Measurements from ENCODE around the gene ACSM5. TPM values are rescaled to one million over a fixed set of nuclear protein-coding genes. Genes with fewer than 3 reads are reported as not detected.

ACSM5 gene
- total RNA-seq, 1 donor from 2014 or later = not detected

DNA sequence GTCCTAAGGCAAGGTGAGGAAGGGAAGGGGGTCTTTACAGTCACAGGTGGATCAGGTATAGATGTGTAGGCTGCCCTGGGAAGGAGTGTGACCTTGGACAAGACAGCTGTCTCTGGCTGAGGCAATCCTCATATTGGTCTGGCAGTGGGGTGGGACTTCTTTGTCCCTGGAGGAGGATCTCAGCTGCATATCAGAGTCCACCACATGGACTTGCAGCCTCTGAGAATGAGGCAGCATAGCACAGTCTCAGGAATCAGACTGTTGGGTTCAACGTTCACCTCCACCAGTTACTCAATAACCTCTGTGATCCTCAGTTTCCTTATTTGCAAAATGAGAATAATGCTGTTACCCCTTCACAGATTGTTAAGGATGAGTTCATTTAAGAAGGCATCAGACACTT is 75.4 kb downstream of the ACSM5 start:
- H3K36me3 Mint-ChIP-seq (ENCODE audit: low read depth) = no peaks in the 10 kb centered on the region
- H3K9me3 Mint-ChIP-seq = no peaks in the 10 kb centered on the region
- ChIA-PET POLR2A (no interaction called here), CTCF (no interaction called here)
- no peaks in the 10 kb centered on the region for H3K4me1 Mint-ChIP-seq
- no peak overlapping the region for H3K4me3 Mint-ChIP-seq
- ATAC-seq (ENCODE audit: low read depth) (no peak), DNase-seq (no peak)
- H3K27me3 Mint-ChIP-seq = peaks cover 8% of the 10 kb centered on the region
- H3K27ac Mint-ChIP-seq = no peak overlapping the region
- TF ChIP-seq, protein P1, sequence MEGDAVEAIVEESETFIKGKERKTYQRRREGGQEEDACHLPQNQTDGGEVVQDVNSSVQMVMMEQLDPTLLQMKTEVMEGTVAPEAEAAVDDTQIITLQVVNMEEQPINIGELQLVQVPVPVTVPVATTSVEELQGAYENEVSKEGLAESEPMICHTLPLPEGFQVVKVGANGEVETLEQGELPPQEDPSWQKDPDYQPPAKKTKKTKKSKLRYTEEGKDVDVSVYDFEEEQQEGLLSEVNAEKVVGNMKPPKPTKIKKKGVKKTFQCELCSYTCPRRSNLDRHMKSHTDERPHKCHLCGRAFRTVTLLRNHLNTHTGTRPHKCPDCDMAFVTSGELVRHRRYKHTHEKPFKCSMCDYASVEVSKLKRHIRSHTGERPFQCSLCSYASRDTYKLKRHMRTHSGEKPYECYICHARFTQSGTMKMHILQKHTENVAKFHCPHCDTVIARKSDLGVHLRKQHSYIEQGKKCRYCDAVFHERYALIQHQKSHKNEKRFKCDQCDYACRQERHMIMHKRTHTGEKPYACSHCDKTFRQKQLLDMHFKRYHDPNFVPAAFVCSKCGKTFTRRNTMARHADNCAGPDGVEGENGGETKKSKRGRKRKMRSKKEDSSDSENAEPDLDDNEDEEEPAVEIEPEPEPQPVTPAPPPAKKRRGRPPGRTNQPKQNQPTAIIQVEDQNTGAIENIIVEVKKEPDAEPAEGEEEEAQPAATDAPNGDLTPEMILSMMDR (IDR thresholded peaks at IDR 0.05) = no peak
- intact Hi-C loops (cut with micrococcal nuclease) = no loop called here

DNA sequence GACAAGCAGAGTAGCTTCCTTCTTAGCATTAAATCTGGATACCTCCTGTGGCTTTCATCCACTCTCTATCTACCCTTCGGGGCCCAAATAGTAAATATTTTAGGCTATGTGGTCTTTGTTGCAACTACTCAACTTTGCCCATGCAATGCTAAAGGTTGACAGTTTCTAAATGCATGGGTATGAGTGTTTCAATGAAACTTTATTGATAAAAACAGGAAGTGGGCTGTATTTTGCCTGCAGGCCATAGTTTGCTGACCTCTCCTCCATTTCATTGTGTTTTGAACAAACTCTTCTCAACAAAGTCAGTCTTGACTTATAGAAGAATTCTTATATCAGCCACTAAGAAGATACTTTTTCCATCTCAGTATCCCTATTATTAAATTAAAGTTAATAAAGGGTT is 76.1 kb downstream of the ACSM5 start:
- Mint-ChIP-seq H3K4me3 (no peak overlapping the region), H3K27ac (no peak overlapping the region), H3K9me3 (no peaks in the 10 kb centered on the region), H3K36me3 (ENCODE audit: low read depth) (no peaks in the 10 kb centered on the region), H3K4me1 (no peaks in the 10 kb centered on the region), H3K27me3 (peaks cover 4% of the 10 kb centered on the region)
- ChIA-PET POLR2A (no interaction called here), CTCF (no interaction called here)
- ATAC-seq (ENCODE audit: low read depth) (no peak), DNase-seq (no peak)
- intact Hi-C loops (cut with micrococcal nuclease) = no loop called here
- TF ChIP-seq, protein P1 (IDR thresholded peaks at IDR 0.05) = no peak

Other genes starting within 250 kb of the ACSM5 start
- gene GP2, start 82.0 kb upstream of the ACSM5 start, total RNA-seq = not detected in 2 replicates
- gene UMOD, start 56.8 kb upstream of the ACSM5 start, total RNA-seq = not detected in 2 replicates
- not detected in 2 replicates for gene PDILT, start 4.8 kb upstream of the ACSM5 start, total RNA-seq
- gene ACSM2A, start 42.0 kb downstream of the ACSM5 start, total RNA-seq = not detected in 2 replicates
- not detected in 2 replicates for gene ACSM2B, start 166.8 kb downstream of the ACSM5 start, total RNA-seq

All from activated B cell treated with CpG ODN at 0.5 μM for 24 hours (primary cell).